Astrocyte of the cerebellum (primary cell): ENCODE results near the gene ESR2.

ENCODE experiments used
- DNase-seq: peaks from one replicate; pipeline ENCODE4 v3.0.0-alpha.2; 2011; ENCODE audit warnings: low read depth
- H3K4me3 ChIP-seq: 2 replicates; pipeline ENCODE4 v1.5.1; 2011; ENCODE audit warnings: mild to moderate bottlenecking, low read depth, low read length, moderate library complexity
- CTCF ChIP-seq: IDR thresholded peaks from 2 replicates; pipeline ENCODE4 v1.5.1; 2012; ENCODE audit warnings: low read length, low read depth, moderate library complexity, mild to moderate bottlenecking; ENCODE audit errors: missing control alignments
- in situ Hi-C: cut with HindIII; loops from 2 replicates; pipeline ENCODE4 v1.10.0; 2017; ENCODE audit warnings: low sequenced_read_pairs

ESR2 gene

GRCh38 chr14:64092940-64093339 is 201.2 kb downstream of the ESR2 start:
- no peak overlapping the region for H3K4me3 ChIP-seq
- DNase-seq: no peak

GRCh38 chr14:64092338-64092737 is 201.8 kb downstream of the ESR2 start:
- H3K4me3 ChIP-seq: no peak overlapping the region
- no peak for TF ChIP-seq CTCF
- in situ Hi-C loops: no loop called here
- DNase-seq: no peak

More at GRCh38 chr14:64092940-64093339, 201.2 kb downstream of the ESR2 start:
- no peak for TF ChIP-seq CTCF
- in situ Hi-C loops: no loop called here

- in situ Hi-C loops: no loop called here
- no peak for TF ChIP-seq CTCF
- no peak overlapping the region for H3K4me3 ChIP-seq
- no peak for DNase-seq
Measured at GRCh38 chr14:64091217-64091616, 203.0 kb downstream of the ESR2 start.

GRCh38 chr14:64089920-64090319 is 204.3 kb downstream of the ESR2 start:
- DNase-seq: no peak
- no peak overlapping the region for H3K4me3 ChIP-seq
- no peak for TF ChIP-seq CTCF
- in situ Hi-C loops: no loop called here

GRCh38 chr14:64088647-64088964 is 205.6 kb downstream of the ESR2 start:
- TF ChIP-seq CTCF: no peak

GRCh38 chr14:64082837-64083236 is 211.3 kb downstream of the ESR2 start:
- in situ Hi-C loops: no loop called here
- DNase-seq: no peak
- TF ChIP-seq CTCF: no peak
- no peak overlapping the region for H3K4me3 ChIP-seq

More at GRCh38 chr14:64088647-64088964, 205.6 kb downstream of the ESR2 start:
- H3K4me3 ChIP-seq: no peak overlapping the region
- DNase-seq: no peak
- in situ Hi-C loops: no loop called here

- TF ChIP-seq CTCF: no peak
- no peak for DNase-seq
- no peak overlapping the region for H3K4me3 ChIP-seq
- in situ Hi-C loops: no loop called here
Measured at GRCh38 chr14:64081174-64081746, 212.9 kb downstream of the ESR2 start.
